AG09319 (cell line): ENCODE data around the gene QSOX1.

Experiments
- DNase-seq: peaks from one replicate; pipeline ENCODE4 v3.0.0-alpha.2; 2010; ENCODE audit warnings: low read depth; ENCODE audit errors: extremely low read depth
- CTCF ChIP-seq: IDR thresholded peaks from 2 replicates; pipeline ENCODE4 v1.5.1; 2011; ENCODE audit warnings: low read depth, mild to moderate bottlenecking, inconsistent platforms, low read length, moderate library complexity

QSOX1 gene

DNA sequence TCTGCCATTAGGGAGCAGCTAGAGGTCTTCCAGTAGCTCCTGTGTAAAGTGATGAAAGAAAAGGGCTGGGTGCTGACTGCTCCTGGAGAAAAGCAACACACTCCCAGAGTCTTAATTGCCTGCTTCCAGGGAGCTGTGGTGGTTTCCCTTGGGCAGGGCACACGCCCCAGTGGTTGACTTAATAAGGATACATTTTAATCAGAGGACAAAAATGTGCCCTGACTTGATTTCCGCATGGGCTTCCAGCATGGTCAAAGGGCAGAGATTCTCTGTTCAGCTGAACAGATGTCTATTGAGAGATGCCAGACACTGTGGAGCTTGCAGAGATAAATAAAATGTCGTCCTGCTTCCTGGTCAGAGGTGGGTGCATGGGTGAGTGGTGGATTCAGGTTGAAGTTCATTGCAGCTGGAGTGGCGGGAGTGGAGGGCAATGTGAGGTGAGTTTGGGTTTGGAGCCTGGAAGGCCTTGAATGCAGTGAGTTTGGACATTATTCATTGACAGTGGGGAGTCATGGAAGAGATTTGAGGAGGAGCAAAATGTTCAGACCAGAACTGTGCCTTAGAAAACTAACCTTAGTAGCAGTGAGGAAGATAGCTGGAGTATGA is 16.0 kb downstream of the QSOX1 start:
- no peak for TF ChIP-seq CTCF
- DNase-seq = no peak

- no peak for TF ChIP-seq CTCF
- no peak for DNase-seq
Observed at GRCh38 chr1:180171691-180172090, 17.0 kb downstream of the QSOX1 start.

GRCh38 chr1:180173451-180173850 is 18.8 kb downstream of the QSOX1 start:
- no peak for TF ChIP-seq CTCF
- DNase-seq = no peak

GRCh38 chr1:180173952-180174351 is 19.3 kb downstream of the QSOX1 start:
- DNase-seq = no peak
- no peak for TF ChIP-seq CTCF

GRCh38 chr1:180175291-180175690 is 20.6 kb downstream of the QSOX1 start:
- DNase-seq = no peak
- TF ChIP-seq CTCF = no peak

GRCh38 chr1:180175806-180176205 is 21.1 kb downstream of the QSOX1 start:
- no peak for DNase-seq
- TF ChIP-seq CTCF = no peak

GRCh38 chr1:180176965-180177364 is 22.3 kb downstream of the QSOX1 start:
- no peak for DNase-seq
- no peak for TF ChIP-seq CTCF
